GM23248 (cell line): Measurements from ENCODE around the gene GABRP.

Source experiments
- EZH2 ChIP-seq: fragments of 200-600 bp; sonication (generic); IDR thresholded peaks from 2 replicates; pipeline ENCODE4 v1.6.1; 2018; ENCODE audit warnings: antibody characterized with exemption, mild to moderate bottlenecking; ENCODE audit not compliant: insufficient read depth, poor library complexity, severe bottlenecking
- EZH2phosphoT487 ChIP-seq: fragments of 200-600 bp; sonication (generic); IDR thresholded peaks from 2 replicates; pipeline ENCODE4 v1.6.1; 2018; ENCODE audit warnings: antibody characterized with exemption, moderate library complexity, mild to moderate bottlenecking, low read depth; ENCODE audit not compliant: insufficient read depth

- TF ChIP-seq EZH2 (no peak), EZH2phosphoT487 (no peak)
These were observed 73.5 kb downstream of the GABRP start for GRCh38 chr5:170857066-170857465.
